Motor neuron (in vitro differentiated cells): ENCODE measurements around the gene MRPL23. TPM values are rescaled to one million over a fixed set of nuclear protein-coding genes. Genes with fewer than 3 reads are reported as not detected.
"Not testable (repeated sequence)": the region's sequence is repeated elsewhere in the genome, so short reads cannot be mapped to it uniquely, and the experiment has no call there.

Source experiments
- ATAC-seq, 8 experiments: fragments of 200-7000 bp; cut with Tn5 transposase; replicated peaks in 6 of 8; 2 replicates each; pipeline ENCODE4 v1.8.0; 2021; ENCODE audit warnings: mild to moderate bottlenecking in 8 of 8, moderate library complexity in 8 of 8
- H3K27ac ChIP-seq, 2 donors: fragments of 250-450 bp; sonication (Bioruptor Pico); 2 replicates each; pipeline ENCODE4 v1.9.0; 2021; ENCODE audit warnings: antibody characterized with exemption in 2 of 2, mild to moderate bottlenecking in 2 of 2, moderate library complexity in 1 of 2
- H3K4me1 ChIP-seq, 2 donors: fragments of 250-450 bp; sonication (Bioruptor Pico); replicated peaks in 1 of 2; 2 replicates each; pipeline ENCODE4 v1.6.1; 2021; ENCODE audit warnings: antibody characterized with exemption in 2 of 2, mild to moderate bottlenecking in 2 of 2, moderate library complexity in 1 of 2
- H3K4me3 ChIP-seq, 5 donors: fragments of 250-450 bp; sonication (Bioruptor Pico); 2 replicates each; pipeline ENCODE4 v1.9.0; 2021; ENCODE audit warnings: antibody characterized with exemption in 5 of 5, mild to moderate bottlenecking in 5 of 5, moderate library complexity in 4 of 5
- WGBS, 10 experiments: fragments of 450-650 bp; shearing (Covaris generic); methylation state at CpG; one replicate each; pipeline ENCODE4 v1.0.0; 2022; 5-methylcytosine and 5-hydroxymethylcytosine counted together
- in situ Hi-C, 9 experiments: fragments of 400-800 bp; cut with MboI; loops; one replicate each; pipeline ENCODE4 v1.15.0; 2021; ENCODE audit warnings: low sequenced_read_pairs in 9 of 9, low pct_unique_long_range_greater_than_20kb in 2 of 9; ENCODE audit not compliant: unreplicated experiment in 9 of 9
- total RNA-seq, 8 experiments: library from RNA; unstranded; fragments of 300-600 nt; gene quantifications; 2 replicates each; pipeline versions ENCODE4 v1.2.3 to v1.2.4, GENCODE V29; 2022

The MRPL23 gene
- total RNA-seq, 8 experiments from 2014 or later: 7.1 to 91.9 (median 23.2) TPM

- in situ Hi-C loops: no loop called here
- H3K27ac ChIP-seq: no peak overlapping the region
- no peak for ATAC-seq
Measured at GRCh38 chr11:1932681-1933080, 14.5 kb upstream of the MRPL23 start.

GRCh38 chr11:1933416-1934334 lies 13.5 kb upstream of the MRPL23 start:
- Histone ChIP-seq H3K4me3 (no peak overlapping the region), H3K27ac (no peak overlapping the region), H3K4me1 (peaks cover 0 to 11% of the 10 kb centered on the region in 2 donors)
- ATAC-seq: no peak
- WGBS, 10 experiments: 0 to 83% (median 70%) methylated on average over 1 to 18 of the region's 18 CpGs; no CpG with 5 or more reads in 2 of the 10 experiments
- in situ Hi-C loops: no loop called here

More at GRCh38 chr11:1932681-1933080, 14.5 kb upstream of the MRPL23 start:
- WGBS, 10 experiments: 80 to 100% (median 100%) methylated on average over 1 to 2 of the region's 4 CpGs; no CpG with 5 or more reads in 5 of the 10 experiments
- Histone ChIP-seq H3K4me3 (no peak overlapping the region), H3K4me1 (peaks cover 0 to 11% of the 10 kb centered on the region in 2 donors)

- Histone ChIP-seq H3K4me3 (no peak overlapping the region), H3K27ac (no peak overlapping the region), H3K4me1 (peaks cover 3 to 11% of the 10 kb centered on the region in 2 donors)
- WGBS, 10 experiments: 20 to 100% (median 84%) methylated on average over 1 to 11 of the region's 24 CpGs; no CpG with 5 or more reads in 6 of the 10 experiments
- no peak for ATAC-seq
- in situ Hi-C loops: no loop called here
Measured at GRCh38 chr11:1934335-1935155, 12.6 kb upstream of the MRPL23 start.

GRCh38 chr11:1935156-1936071 lies 11.7 kb upstream of the MRPL23 start:
- in situ Hi-C loops: no loop called here
- no peak overlapping the region for H3K27ac ChIP-seq
- no peak for ATAC-seq
- no peak overlapping the region for H3K4me3 ChIP-seq
- peaks cover 3 to 11% of the 10 kb centered on the region in 2 donors for H3K4me1 ChIP-seq
- 85 to 92% methylated on average over 2 to 6 of the region's 33 CpGs; no CpG with 5 or more reads in 8 of the 10 experiments for WGBS, 10 experiments

GRCh38 chr11:1936072-1936780 lies 10.9 kb upstream of the MRPL23 start:
- Histone ChIP-seq H3K4me1 (peaks cover 3 to 9% of the 10 kb centered on the region in 2 donors), H3K4me3 (no peak overlapping the region), H3K27ac (no peak overlapping the region)
- ATAC-seq: peak in 1 of 8 experiments; percentile 41
- WGBS, 10 experiments: 68 to 100% (median 80%) methylated on average over 1 to 10 of the region's 34 CpGs; no CpG with 5 or more reads in 3 of the 10 experiments
- in situ Hi-C loops: no loop called here

GRCh38 chr11:1936781-1937615 lies 10.1 kb upstream of the MRPL23 start:
- in situ Hi-C loops: no loop called here
- Histone ChIP-seq H3K4me3 (no peak overlapping the region), H3K27ac (no peak overlapping the region), H3K4me1 (peaks cover 1 to 3% of the 10 kb centered on the region in 2 donors)
- peak in 3 of 8 experiments; percentile 3 to 36 (median 25) for ATAC-seq
- WGBS, 10 experiments: 40 to 87% (median 81%) methylated on average over 1 to 11 of the region's 34 CpGs; no CpG with 5 or more reads in 6 of the 10 experiments

- H3K27ac ChIP-seq: no peak overlapping the region
- WGBS, 10 experiments: 80 to 100% methylated on average over 1 of the region's 35 CpGs; no CpG with 5 or more reads in 8 of the 10 experiments
- in situ Hi-C loops: no loop called here
- no peak for ATAC-seq
- no peak overlapping the region for H3K4me3 ChIP-seq
- peaks cover 5 to 7% of the 10 kb centered on the region in 2 donors for H3K4me1 ChIP-seq
Measured at GRCh38 chr11:1937616-1938342, 9.4 kb upstream of the MRPL23 start.

GRCh38 chr11:1938343-1939005 lies 8.7 kb upstream of the MRPL23 start:
- in situ Hi-C loops: no loop called here
- no peak overlapping the region for H3K27ac ChIP-seq

GRCh38 chr11:1939006-1939625 lies 8.0 kb upstream of the MRPL23 start:
- WGBS, 10 experiments: 7 to 74% (median 71%) methylated on average over 4 to 8 of the region's 23 CpGs; no CpG with 5 or more reads in 7 of the 10 experiments
- no peak overlapping the region for H3K27ac ChIP-seq

More at GRCh38 chr11:1938343-1939005, 8.7 kb upstream of the MRPL23 start:
- 54 to 87% methylated on average over 3 to 7 of the region's 27 CpGs; no CpG with 5 or more reads in 8 of the 10 experiments for WGBS, 10 experiments
- Histone ChIP-seq H3K4me1 (peaks cover 5 to 7% of the 10 kb centered on the region in 2 donors), H3K4me3 (no peak overlapping the region)
- peak in 1 of 8 experiments; percentile 3 for ATAC-seq

GRCh38 chr11:1939788-1940187 lies 7.3 kb upstream of the MRPL23 start:
- in situ Hi-C loops, H3K27ac ChIP-seq, H3K4me1 ChIP-seq, H3K4me3 ChIP-seq: not testable (repeated sequence)
- peak in 6 of 8 experiments; percentile 8 to 38 (median 28) for ATAC-seq
- no CpG with 5 or more reads among the region's 1 CpG for WGBS, 10 experiments

More at GRCh38 chr11:1939006-1939625, 8.0 kb upstream of the MRPL23 start:
- H3K4me3 ChIP-seq: no peak overlapping the region
- in situ Hi-C loops: no loop called here
- peak in 4 of 8 experiments; percentile 24 to 42 (median 37) for ATAC-seq
- peaks cover 5 to 7% of the 10 kb centered on the region in 2 donors for H3K4me1 ChIP-seq
